ENCODE measurements around the gene AGBL1.
A peak's percentile ranks its signal among the peaks of the same experiment; 100 is the strongest.

Gene AGBL1

DNA sequence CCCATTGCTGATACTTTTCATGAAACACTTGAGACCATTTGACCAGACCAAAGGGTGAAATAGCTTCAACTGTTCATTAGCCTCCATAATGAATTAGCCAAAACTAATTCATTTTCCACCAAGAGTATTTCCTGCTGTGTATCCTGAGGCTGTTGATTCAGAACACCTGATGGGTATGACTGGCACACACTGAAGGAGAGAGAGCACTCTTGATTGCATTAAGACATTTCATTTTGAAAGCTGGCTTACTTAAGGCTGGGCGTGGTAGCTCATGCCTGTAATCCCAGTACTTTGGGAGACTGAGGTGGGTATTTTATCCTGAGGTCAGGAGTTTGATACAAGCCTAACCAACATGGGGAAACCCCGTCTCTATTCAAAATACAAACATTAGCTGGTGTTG lies 175.6 kb downstream of the AGBL1 start:
- DNase-seq: no peak

DNA sequence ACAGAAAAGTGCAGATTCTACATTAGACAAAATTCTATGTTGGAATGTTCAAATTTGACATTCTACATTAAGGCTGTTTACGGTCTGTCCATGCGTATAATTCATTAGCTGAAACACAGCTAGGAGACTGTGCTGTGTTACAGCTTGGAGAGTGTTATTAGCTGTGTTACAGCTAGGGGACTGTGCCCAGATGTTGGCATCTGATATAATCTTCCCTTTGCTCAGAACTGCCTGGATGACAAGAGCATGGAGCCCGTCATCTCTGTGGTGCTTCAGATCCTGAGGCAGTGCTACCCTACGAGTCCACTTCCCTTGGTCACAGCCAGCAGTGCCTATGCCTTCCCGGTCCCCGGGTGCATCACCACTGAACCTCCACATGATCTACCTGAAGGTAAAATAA lies 177.0 kb downstream of the AGBL1 start:
- DNase-seq: no peak

DNA sequence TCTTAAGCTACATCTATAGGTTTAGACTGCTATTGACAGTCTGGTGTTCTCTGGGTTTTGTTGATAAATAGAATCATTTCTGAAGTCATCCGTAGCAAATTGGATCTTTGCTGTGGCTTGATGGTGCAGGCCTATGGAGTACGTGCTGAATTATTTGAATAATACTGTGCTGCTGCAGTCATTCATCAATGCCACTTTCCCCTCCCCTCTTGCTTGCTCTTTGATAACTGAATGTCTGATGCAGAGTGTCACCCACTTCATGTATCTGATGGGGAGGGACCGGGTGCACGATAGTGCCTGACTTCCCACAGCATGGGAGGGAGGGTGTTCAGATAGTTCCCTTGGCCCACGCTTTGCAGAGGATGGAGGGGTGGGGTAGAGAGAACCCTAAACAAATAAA lies 179.9 kb downstream of the AGBL1 start:
- DNase-seq: no peak

DNA sequence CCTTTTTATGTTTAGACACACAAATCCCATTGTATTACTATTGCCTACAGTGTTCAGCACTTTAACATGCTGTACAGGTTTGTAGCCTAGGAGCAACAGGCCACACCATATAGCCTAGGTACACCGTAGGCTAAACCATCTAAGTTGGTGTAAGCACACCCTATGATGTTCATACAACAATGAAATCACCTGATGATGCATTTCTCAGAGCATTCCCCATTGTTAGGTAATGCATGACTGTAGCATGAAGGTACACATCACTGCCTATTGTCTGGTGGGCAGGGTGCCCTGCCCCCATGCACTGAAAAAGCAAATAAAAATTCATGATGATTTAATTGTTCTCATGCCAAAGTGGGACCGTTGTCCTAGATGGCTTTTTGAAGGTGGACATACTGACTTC lies 183.6 kb downstream of the AGBL1 start:
- DNase-seq: no peak

DNA sequence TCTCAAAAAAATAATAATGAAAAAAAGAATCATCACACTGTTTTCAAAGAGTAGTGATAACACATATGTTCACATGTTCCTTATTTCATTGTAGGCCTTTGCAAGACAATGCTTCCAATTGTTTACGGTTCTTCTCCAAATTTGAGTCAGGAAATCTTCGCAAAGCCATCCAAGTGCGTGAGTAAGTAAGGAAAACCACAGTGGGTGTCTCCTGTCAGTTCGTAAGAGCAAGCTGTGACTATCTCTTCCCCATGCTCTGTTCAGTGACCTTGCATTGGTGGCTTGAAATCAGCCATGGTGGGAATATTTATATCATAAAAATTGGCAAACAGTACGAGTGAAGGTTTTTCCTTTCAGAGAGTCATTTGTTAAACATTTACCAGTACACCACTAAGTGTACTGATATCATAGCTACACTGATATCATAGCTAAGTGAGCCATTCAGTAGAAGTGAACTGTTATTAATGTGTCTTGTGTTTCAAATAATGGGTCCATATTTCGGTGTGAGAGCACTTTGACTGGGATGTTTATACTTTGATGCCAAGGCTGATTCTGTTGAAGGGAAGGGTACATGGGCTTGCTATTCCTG lies 187.3 kb downstream of the AGBL1 start:
- DNase-seq: no peak

DNA sequence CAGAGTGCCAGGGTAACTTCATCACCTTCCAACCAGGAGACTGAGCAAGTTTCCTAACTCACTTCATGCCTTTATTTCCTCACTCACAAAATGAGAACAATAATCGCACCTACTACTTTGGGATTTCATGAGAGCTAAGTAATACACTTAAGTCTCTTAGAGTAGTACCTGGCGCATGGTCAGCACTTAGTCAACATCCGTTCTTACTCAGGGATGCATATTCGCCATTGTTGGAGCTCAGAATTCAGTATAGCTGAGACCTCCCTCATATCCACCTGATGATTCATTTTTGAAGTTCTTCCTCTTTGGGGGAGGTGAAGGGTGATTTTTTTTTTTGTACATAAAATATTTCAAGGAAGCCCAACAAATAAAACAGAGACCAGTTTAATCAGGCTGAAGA lies 188.2 kb downstream of the AGBL1 start:
- no peak for DNase-seq

DNA sequence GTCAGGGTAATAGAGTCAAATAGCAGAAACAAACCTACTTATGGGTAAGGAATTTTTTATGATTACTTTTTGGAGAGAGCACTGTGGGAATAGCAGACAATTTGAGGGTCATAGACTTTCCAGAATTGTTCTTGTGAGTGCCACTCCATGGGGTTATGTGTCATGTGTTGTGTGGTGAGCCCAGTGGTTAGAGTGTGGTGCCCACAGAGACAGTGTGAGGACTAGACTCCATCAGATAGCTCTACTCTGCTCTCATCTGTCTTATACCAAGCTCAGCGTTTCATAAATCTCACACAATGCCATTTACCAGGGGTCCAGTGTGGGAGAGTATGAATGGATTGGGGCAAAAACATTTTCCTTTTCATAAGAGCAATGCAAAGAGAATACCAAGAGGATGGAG lies 188.9 kb downstream of the AGBL1 start:
- DNase-seq: no peak

DNA sequence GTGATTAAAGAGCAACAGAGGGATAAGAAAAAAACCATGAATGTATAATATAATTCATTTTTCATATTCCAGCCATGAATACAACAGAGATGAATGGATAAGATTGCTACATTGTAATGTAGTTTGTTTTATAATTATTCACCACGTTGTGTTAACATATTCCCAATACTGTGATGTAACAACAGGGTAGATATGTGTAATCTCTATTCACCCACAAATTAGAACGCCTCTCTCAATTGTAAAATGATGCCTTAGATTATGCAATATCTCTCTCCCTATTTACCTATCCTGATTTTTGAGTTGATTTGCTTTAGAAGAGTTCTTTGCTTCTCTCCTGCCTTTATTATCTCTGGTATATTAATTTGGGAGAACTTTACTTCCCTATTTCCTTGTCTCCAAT lies 193.6 kb downstream of the AGBL1 start:
- DNase-seq: no peak

DNA sequence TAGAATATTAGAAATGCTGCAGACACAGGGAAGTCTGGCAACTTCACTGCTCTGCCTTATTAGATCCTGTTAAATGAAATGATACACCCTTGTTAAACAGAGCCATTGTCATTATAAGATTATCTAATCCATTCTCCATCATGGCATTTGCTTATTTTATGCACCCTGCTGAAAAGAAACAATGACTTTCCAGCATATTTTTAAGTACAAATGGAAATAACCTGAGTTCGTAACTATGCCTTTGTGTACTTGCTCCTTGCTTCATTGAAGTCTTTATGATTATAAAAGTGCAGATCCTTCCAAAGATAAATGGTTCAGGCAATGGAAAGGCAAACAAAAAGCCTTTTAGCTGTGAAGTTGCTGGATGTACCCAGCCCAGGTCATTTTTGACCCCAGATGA lies 195.7 kb downstream of the AGBL1 start:
- DNase-seq: no peak

DNA sequence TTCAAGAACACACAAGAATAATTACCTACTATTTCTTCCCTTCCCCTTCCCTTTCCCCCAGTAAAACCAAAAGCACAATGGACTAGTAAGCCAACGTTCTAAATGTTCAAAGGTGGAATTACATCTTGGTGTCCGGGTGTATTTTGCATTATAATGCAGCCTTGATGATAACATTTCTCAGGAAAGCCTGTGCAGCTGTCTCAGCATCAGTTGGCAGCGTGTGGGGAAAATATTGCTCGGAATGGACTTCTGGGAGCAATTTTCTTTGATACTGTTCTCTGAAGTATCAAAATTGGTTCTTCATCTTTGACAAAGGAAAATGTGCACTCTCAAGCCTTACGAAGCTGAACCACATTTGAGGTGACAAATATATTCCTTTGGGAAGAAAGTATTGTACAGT lies 198.9 kb downstream of the AGBL1 start:
- no peak for DNase-seq

DNA sequence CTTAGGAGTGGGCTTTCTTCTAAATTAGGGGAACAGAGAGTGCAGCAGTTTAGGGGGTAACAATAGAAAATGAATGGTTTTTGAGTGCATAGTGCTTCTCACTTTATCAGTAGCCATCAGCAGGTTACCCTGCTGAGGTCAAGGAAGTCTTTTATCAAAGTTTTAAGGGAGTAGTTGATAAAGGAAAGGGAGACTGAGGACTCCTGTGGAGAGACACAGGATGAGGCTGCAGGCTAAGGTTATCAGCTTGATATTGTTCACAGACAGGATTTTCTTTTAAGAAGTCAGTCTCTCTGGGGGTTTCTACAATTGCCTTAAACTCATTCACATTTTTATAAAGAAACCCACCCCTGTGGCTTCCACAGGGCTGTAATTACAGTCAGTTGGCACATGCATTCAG lies 205.0 kb downstream of the AGBL1 start:
- no peak for DNase-seq

DNA sequence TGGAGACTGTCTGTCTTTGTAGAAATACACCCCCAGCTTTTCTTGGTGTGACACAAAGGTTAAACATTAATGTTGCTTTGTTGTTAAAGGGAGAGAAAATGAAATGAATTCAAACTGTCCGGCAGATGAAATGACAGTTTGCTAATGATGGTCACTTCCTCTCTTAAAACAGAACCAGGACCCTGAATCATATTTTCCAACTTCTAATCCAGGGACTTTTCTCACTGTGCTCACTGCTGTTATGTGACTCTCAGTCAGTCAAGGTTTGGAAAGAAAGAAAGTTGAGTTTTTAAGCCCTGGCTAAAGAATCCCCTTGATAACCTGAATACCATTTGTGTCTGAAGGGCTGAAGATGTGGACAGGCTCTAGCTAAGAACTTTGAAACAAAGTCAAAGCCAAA lies 215.8 kb downstream of the AGBL1 start:
- no peak for DNase-seq

DNA sequence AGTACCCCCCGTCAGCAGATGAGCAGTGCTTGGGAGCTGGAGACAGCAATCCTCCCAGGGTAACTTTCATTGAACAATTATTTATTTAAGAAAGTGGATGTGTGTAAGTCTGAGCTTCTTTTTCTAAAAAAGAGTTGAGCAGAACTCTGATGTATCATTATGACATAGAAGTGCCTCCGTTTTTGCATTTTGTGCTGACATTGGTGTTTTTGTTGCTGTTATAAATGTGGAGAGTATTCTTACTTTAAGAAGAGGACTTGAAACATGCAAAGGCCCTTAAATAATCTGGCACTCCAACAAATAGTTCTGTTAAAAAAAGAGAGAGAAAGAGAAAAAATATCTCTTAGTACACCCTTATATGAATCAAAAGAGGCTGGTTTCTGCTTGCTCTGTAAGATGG lies 217.1 kb downstream of the AGBL1 start:
- no peak for DNase-seq

DNA sequence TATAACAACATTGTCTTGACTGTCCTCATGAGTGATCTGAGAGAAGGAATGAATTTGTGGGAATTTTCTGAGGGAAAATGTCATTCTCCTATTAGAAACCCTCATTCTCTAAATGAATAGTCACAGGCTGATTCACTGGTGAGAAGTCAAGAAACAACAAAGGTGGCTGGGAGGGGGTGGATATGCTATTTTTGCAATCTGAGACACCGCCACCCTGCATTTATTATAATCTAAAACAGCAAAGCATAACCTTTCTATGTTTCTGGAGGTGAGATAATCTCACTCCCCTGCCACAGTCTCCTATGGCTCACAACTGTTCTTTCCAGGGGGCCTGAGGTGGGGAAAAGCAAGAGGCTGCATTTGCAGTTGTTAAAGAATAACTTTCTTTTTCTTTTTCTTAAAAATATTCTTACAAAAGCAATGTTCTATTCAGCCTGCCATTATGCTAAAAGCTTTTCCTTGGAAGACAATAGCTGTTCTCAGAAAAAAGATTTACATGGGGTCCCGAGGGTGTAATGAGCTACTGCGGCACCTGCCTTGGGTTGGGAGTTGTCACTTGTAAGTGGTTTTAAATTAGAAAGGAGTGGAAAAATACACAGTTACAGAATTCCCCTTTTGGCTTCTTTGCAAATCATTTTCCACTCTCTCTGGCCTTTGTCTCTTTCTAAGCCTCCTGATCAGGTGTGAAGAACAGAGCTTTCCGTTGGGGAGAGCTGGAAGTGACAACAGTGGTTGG lies 220.9 kb downstream of the AGBL1 start:
- peak; percentile 15 for DNase-seq

DNA sequence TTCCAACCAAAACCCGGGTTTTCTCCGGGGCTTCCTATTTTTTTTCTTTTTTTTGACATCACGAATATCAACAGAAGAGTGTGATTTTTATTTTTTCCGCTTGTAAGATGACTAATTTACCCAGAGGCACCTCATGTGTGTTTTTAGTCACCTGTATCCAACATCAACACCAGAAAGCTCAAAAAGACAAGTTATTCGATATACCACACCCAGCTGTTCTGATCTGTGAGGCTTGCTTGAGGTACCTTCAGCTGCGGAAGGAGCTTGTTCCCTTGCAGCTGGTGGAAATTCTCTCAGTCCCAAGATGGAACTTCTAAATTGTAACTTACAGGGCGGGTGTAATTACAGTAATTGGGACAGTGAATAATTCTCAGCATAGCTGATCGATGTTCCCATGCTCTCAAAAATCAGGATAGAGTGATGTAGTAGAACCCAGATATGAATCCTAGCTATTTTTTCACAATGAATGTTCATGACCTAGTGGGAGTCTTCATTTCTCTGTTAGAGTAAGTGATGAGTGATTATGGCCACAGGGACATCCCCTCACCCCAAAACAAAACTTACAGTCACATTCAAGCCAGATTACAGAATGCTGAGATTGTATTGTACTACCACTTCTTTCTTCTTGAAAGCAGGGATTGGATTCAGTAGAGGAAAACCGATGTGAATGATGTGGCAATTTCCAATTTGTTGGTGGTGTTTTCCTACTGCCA lies 232.1 kb downstream of the AGBL1 start:
- peak; percentile 18 for DNase-seq

DNA sequence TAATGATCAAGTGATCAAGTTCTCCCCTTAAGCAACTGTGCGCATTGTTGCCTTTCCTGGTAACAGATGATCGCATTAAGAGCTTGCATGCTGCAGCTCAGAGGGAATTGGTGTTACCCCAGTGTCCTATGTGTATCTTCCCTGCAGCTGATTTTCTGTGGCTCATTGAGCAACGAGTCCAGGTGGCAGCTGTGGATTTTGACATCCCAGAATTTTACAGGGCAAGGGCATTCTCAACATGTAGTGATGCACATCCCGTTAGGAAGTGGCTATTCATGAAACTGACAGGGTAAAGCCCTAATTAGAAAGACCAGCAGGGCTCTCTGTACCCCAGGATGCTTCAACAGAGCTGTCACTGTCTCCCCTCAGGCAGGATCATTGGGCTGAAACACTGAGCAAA lies 232.8 kb downstream of the AGBL1 start:
- peak; percentile 16 for DNase-seq

DNA sequence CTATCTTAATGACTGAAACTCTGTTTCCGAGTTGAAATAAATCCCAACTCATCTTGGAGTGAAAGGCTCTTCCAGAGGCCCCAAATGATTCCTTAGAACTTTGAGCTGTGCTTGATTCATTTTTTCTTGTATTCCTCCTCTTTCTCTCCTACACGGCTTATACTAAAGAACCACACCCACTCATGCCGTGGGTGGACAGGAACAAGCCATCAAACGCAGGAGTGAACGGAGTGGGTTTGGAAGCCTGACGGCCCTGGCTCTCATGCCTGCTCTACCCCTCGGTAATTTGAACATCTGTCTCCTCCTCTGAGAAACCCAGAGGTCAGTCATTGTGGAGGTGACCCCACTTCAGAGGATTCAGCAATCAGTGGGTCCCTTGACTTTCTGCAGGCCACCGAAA lies 236.5 kb downstream of the AGBL1 start:
- no peak for DNase-seq

DNA sequence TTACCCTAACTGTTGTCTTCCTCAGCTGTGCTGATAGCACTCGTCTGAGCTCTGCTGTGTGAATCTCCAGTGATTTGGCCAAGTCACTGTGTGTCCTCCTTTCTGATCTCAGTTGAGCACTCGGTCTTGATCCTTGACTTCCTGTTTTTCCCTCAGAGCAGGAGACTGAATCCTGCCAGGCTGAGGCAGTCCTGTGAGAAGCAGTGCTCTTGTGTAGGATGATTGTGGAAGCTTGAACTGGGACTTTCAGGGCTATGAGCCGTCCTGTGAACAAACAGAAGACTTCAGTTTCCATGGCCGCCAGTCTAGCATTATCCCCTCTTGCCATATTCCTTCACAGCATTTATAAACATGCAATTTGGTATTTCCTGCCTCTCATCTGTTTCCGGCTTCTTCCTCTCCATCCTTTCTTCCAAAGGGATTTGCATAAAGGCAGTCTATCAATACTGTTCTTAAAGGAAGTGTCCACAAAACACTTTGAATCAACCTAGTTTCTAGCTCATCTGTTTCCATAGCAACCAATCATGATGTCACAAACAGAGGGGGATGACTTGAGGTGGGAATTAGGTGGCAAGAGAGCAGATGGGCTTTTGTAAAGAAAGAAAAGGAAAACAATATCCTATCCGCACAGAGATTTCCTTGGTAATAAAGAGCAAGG lies 237.2 kb downstream of the AGBL1 start:
- peak; percentile 18 for DNase-seq

DNA sequence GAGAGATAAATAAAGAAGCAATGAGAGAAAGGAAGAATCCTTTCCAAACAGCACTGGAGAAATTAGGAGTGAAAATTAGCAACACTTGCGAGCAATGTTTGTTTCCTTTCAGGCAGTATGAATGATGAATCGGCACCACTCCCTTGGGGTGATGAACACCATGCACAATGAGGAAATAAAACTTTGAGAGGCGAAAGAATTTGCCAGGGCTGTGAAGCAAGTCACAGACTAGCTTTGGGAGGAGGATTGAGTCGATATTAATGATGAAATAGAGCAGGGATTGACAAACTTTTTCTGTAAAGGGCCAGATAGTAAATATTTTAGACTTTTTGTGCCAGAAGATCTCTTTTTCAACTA lies 237.7 kb downstream of the AGBL1 start:
- DNase-seq: no peak

DNA sequence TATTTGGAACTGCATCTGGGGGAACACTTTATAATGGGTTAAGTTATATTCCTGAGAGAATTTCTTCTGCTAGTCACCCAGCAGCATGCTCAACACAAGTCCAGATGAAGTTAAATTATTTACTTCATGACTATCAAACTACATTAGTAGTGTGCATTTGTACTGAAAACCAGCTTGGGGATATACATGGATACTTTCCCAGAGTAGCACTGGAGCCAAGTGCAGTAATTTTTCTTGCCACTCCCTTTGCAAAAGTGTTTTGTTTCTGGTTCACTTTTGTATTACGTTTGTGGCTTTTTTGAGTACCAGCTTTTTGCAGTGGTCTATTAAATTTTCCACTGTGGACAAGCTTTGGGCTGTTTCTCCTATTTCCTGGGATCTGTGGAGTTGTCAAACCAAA lies 243.0 kb downstream of the AGBL1 start:
- no peak for DNase-seq

DNA sequence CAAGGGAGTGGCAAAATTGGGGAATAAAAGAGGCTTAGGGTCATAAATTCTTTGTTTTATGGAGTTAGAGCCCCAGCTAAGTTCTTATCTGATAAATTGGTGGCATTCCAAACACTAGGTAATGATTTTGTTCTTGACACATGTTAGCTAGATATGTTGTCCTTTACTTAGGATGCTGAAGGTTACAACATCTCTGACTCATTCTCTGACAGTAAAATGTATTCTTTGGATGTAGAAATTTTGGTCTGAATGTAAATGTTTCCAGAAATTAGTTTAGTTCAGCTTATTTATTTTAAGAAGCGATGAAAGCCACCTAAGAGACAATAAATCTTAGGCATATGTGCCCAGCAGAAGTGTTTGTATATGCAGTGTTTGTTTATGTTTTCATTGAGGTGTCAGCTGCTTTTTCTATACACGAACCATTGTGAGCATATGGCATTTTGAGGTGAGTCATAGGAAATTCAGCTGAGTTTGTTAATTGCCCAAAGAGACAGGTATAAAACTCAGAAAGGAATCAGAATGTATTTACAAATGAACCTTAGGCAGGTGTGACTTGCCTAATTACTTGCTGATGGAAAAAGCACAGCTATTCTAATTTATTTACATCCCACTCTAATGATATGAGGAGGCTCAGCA lies 247.7 kb downstream of the AGBL1 start:
- DNase-seq: peak; percentile 89

DNA sequence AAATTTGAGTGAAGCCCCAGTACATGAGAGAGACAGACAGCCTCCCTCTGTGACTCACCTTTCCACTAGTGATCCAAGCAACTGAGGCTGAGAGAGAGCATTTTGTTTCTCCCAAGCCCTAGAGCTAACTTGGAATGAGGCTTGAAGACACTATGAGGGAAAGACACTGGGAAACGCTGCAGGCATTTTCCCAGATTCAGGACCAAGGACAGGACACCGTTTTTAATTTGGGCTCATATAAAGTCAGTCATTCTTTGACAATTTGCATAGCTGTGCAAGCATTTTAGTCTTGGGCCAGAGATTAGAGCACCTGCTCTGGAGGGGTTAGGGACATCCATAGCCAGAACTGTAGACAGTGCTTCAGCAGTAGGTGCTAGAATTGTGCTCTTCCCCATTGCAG lies 249.0 kb downstream of the AGBL1 start:
- DNase-seq: no peak

DNA sequence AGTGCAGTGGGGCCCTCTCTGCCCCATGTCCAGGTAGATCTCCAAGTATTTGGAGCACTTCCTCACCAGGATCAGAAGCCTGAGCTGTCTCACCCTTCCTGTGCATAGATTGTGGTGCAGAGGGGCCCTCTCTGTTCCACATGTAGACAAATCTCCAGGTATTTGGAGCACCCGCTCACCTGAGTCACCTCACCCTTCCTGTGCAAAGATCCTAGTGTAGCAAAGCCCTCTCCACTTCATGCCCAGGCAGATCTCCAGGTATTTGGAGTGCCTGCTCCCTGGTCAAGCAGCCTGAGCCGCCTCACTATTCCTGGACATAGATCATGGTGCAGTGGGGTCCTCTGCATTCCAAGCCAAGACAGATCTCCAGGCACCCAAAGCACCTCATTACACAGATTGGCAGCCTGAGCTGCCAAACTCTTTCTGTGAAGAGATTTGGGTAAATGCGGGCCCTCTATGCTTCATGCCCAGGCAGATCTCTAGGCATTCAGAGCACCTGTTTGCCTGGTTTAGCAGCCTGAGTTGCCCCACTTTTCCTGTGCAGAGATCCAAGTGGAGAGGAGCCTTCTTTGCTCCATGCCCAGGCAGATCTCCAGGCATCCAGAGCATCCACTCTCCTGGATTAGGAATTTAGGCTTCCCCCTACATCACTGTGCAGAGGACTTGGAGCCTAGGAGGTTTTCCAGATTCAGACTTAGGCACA lies 249.8 kb downstream of the AGBL1 start:
- DNase-seq: no peak
